A549 treated with GW870086 at 1 μM for 4 hours (cell line): Measurements from ENCODE around the gene PRH1. TPM values are rescaled to one million over a fixed set of nuclear protein-coding genes. Genes with fewer than 3 reads are reported as not detected.

Source experiments
- total RNA-seq: library from RNA; stranded (reverse); fragments of 200-300 nt; extraction: Qiagen RNA extraction; gene quantifications from 5 replicates; pipeline ENCODE4 v1.2.3, GENCODE V29; 2022; ENCODE audit warnings: low read depth

PRH1 gene
- total RNA-seq = 1.6 to 4.1 TPM (median 2.8 TPM) in 5 replicates

DNA sequence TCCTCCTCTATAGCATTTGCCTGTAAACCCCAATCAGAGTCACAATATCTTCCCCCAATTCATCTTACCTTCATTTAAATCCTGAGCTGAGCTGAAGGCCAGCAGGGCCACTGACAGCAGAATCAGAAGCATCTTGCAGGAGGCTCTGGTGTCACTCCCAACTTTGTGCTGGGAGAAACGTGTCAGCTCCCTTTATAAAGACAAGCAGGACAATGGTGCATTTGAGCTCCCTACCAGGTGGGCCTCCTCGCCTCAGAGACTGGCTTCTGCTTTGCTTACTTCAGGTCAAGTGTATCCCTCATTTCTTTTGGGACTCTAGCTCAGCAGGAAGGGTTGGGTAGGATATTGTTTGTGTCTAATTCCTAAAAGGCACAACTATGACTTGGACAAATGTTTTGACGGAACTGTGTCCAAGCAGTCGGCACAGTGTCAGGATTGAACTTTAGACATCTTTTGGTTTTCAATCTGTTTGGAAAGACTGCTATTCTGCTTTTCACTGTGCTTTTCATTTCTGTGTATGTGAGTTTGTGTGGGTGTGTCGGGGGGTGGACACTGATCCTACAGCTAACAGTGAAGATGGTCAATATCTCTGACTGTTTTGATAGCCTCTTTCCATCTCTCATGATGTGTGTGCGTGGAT, at the start of gene PRH1:
PRH1 (minus strand) TSS at position 170 of the 640 bp plus-strand sequence; CDS start at position 132, 38 bp downstream.

DNA sequence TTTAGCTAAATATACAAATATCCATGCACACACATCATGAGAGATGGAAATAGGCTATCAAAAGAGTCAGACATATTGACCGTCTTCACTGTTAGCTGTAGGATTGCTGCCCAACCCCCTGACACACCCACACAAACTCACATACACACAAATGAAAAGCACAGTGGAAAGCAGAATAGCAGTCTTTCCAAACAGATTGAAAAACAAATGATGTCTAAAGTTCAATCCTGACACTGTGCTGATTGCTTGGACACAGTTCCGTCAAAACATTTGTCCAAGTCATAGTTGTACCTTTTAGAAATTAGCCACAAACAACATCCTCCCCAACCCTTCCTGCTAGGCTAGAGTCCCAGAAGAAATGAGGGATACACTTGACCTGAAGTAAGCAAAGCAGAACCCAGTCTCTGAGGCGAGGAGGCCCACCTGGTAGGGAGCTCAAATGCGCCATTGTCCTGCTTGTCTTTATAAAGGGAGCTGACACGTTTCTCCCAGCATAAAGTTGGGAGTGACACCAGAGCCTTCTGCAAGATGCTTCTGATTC, 44.8 kb upstream of the PRH1 start, which contains the start of gene PRH2:
PRH2 (plus strand) TSS at position 491 of the 541 bp plus-strand sequence; CDS start at position 529, 38 bp downstream.

DNA sequence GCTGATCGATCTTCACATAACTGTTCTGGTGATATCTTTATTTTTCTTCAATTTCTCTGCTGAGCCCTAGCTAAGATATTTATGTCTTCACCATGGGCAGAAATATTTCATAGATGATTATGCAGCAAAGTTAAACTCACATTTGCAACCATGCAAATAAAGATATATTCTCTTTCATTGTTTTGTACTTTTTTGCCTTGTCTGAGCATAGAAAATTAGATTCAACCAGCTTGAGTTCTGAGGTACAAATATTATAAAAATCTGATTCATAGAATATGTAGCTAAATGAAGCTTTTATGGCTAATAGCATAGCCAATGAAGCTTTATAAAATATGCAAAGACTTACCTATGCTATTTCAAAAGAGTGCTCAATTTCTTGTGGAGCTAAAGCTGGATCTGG, 25.4 kb upstream of the PRH1 start, which contains the start of gene TAS2R13:
TAS2R13 (minus strand) TSS at position 101 of the 400 bp plus-strand sequence. CDS start 264 bp downstream, outside the sequence.

DNA sequence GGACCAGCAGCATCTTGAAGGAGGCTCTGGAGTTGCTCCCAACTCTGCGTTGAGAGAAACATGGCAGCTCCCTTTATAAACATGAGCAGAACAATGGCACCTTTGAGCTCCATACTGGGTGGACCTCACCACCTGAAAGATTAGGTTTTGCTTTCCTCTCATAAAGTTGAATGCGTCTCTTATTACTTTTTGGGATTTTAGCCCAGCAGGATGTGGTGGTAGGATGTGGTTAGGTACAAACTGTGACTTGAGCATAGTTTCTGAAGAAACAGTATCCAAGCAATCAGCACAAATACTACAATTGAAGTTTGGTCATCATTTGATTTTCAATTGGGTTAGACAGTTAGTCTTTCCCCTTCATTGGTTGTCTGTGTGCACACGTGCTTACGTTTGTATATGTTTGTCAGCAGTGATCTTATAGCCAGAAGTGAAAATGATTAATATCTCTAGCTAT, 34.6 kb downstream of the PRH1 start, which contains the start of gene PRR4:
PRR4 (minus strand) TSS at position 51 of the 454 bp plus-strand sequence; CDS start at position 13, 38 bp downstream.

Other genes with a start within 250 kb of the PRH1 start
- 0.15 to 0.61 TPM (median 0.30 TPM) in 5 replicates for gene STYK1, start 210.2 kb downstream of the PRH1 start, total RNA-seq
- gene YBX3, start 160.9 kb downstream of the PRH1 start, total RNA-seq = 239 to 276 TPM (median 268 TPM) in 5 replicates
- gene TAS2R7, start 81.6 kb downstream of the PRH1 start, total RNA-seq = not detected in 5 replicates
- not detected in 5 replicates for gene TAS2R8, start 77.0 kb downstream of the PRH1 start, total RNA-seq
- gene TAS2R9, start 74.1 kb downstream of the PRH1 start, total RNA-seq = not detected in 5 replicates
- gene TAS2R10, start 57.9 kb downstream of the PRH1 start, total RNA-seq = not detected in 5 replicates
- gene PRR4, start 34.8 kb downstream of the PRH1 start, total RNA-seq = 0.51 to 4.2 TPM (median 2.0 TPM) in 5 replicates
- not detected in 5 replicates for gene TAS2R13, start 25.3 kb upstream of the PRH1 start, total RNA-seq
- not detected in 5 replicates for gene PRH2, start 45.0 kb upstream of the PRH1 start, total RNA-seq
- 0.43 to 0.61 TPM (median 0.56 TPM) in 5 replicates for gene TAS2R14, start 55.0 kb upstream of the PRH1 start, total RNA-seq
- not detected in 5 replicates for gene TAS2R50, start 102.7 kb upstream of the PRH1 start, total RNA-seq
- gene TAS2R20, start 114.0 kb upstream of the PRH1 start, total RNA-seq = 0.09 to 0.21 TPM in 2 of 5 replicates, not detected in the others
- gene TAS2R19, start 138.4 kb upstream of the PRH1 start, total RNA-seq = 0.15 TPM in 1 of 5 replicates, not detected in the others
- 0.13 to 0.15 TPM in 2 of 5 replicates, not detected in the others for gene TAS2R31, start 147.2 kb upstream of the PRH1 start, total RNA-seq
- not detected in 5 replicates for gene TAS2R46, start 178.0 kb upstream of the PRH1 start, total RNA-seq
- not detected in 5 replicates for gene TAS2R43, start 208.1 kb upstream of the PRH1 start, total RNA-seq